Activated CD8-positive, alpha-beta memory T cell treated with anti-CD3 and anti-CD28 coated beads for 4 hours (primary cell): ENCODE measurements around the gene PTHLH.

Experiments
- DNase-seq, 2 donors: peaks; one replicate each; pipeline ENCODE4 v3.0.0-alpha.2; 2020; ENCODE audit warnings: low read depth in 2 of 2

PTHLH gene

DNA sequence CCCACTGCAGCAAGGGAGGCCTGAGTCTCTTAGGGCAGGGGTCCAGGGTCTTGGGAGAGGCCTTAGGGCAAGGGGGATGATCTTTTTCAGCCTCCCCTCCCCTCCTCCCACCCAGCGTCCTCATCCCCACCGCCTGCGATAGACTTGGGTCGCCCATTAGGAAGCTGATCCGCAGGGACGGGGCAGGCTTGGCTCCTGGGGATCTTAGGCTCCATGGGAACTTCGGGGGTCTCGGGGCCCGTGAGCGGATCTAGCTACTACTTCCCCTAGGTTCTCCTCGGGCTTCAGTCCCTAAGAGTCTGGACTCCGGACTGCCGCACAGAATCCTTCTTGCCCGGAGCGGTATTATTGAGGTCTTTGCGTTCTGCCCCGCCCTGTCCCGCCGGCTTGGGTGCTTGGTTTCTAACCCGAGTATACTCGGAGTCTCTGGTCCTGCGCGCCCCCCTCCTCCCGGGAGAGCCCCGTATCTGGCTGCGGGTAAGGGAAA is 2.2 kb upstream of the PTHLH start:
- DNase-seq: no peak

DNA sequence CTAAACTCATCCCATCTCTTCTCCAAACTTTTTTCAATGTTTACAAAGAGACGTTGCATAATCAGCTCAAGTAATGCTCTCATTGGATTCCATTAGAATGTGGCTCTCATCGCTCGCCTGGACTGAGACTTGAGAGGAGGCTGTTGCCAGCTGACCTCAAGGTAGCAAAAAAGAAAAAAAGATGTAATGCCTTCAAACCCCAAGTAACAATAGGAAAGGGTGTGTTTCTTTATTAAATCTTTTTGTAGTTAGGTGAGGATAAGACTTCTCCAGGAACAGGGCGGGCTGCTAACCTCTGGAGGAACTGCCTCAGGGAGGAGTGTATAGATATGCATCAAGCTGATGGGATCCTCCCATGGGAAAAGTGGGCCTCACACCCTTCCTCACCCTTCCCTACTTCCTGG is 956 bp upstream of the PTHLH start:
- no peak for DNase-seq

DNA sequence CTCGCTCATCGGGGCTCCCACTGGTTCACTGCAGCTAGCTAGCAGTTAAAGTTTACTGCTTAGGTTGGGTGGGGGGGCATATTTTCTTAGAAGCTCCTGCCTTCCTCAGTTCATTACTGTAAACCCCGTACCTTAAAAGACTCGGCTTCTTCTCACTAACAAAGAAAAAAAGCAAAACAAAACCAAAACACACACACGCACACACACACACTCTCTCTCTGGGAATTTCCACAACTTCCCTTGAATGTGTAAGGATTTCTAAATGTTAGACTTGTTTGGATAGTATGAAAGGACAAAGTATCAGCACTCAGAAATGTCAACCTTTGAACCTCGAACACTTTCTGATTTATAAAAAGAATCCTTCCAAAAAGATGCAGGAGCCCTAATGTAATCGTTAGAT is 927 bp downstream of the PTHLH start:
- DNase-seq: no peak

DNA sequence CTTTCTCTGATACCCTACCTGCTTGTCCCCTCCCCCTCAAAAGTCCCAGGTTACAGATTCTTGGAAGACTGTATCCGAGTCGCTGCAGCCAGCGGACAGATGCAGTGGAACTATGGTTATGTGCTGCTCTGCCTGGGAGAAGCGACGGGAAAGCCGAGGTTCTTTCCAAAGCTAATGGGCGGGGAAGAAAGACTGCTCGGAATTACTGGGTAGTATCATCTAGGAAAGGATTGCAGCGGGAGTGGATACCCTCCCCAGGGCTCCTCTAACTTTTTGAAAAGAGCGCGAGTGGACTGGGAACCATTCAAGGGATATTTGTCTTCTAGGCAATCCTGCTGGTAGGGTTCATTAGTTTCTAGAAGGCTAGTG is 1.4 kb downstream of the PTHLH start:
- no peak for DNase-seq

DNA sequence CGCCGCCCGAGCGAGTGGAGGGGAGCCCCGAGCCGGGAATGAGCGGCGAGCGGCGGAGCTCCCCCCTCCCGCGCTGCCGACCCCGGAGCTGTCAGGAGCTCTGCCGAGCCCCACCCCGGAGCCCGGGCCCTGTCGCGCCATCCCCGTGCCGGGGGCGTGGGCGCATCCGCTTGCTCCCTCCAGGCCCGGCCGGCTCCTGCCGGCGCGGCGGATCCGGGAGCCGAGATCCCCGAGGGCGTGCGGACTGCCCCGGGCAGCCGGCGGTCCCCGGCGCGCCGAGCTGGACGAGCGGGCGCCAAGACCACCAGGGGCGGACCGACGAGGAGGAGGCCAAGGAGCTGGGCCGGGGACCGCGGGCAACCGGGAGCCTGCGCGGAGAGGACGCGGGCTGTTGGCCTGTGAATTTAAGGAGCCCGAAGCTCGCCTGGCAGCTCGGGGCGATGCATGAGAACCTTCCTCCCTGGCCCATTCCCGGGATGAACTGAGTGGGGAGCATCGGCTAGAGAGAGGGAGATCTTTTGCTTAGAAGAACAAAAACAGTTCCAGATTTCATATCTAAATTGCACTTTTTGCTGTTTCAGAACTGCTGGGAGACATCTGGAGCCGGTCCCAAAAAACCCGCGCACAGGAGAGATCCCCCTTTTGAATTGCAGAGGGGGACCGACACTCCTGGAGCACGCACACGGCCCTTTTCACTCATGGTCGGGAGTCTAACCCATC is 2.0 kb downstream of the PTHLH start:
- no peak for DNase-seq

DNA sequence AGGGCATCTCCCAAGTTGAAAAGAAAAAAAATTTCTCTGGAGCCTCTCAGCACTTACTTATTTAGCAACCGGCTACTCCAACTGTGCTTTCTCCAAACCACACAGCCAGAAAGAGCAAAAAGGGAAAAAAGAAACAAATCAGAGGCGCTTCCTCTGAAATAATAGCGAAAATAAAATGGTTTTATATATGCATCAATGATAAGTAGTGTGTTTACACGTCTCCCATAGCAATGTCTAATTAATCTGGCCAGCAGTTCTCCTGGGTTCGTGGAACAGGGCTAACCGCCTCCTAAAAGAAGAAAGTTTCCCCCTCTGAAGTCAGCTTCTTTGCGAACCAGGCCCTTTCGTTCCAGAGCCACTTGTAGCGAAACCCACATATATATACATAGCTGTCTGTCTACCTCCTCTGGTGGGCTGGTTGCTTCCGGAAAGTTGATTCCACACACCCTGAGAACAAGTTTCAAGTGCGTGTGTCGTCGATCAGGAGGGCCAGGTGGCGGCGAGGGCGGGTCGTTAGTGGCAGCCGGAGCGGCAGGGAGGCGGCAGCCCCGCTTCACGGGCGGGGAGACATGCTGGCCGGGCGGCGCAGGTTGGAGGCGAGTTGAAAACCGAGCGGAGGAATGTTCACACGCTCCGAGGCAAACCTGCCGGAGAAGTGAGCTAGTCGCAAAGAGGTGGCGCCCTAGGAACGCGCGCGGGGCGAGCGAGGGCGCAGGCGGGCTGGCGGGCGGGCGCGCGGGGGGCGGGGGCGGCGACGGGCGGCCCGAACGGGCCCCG is 2.7 kb downstream of the PTHLH start:
- peak in 1 of 2 donors; percentile 7 for DNase-seq

DNA sequence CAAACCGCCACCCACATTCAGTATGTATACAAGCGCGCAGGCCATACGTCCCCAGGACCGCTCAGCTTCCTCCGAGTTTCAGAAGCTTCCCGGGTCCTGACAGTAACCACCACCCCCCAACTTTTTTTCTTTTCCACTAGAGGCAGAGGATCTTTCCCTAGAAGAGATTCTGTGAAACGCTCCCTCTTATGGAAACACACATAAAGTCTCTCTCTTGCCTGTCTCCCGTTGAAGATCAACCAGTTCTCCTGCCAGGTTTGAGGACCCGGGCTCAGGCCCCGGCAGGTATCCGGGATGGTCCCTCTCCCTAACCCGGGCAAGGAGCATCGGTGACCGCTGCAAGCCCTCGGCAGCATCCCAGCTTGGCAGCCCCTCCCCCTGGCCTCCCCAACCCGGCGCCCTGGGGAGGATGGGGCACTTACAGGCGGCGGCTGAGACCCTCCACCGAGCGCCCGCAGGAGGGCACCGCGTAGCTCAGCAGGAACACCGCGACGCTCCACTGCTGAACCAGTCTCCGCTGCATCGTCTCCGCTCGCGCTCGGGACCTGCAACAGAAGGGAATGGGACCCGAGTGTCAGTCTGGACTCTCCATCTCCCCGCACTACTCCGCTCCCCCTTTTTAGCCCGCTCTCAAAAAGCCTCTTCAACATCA is 3.4 kb downstream of the PTHLH start:
- no peak for DNase-seq

DNA sequence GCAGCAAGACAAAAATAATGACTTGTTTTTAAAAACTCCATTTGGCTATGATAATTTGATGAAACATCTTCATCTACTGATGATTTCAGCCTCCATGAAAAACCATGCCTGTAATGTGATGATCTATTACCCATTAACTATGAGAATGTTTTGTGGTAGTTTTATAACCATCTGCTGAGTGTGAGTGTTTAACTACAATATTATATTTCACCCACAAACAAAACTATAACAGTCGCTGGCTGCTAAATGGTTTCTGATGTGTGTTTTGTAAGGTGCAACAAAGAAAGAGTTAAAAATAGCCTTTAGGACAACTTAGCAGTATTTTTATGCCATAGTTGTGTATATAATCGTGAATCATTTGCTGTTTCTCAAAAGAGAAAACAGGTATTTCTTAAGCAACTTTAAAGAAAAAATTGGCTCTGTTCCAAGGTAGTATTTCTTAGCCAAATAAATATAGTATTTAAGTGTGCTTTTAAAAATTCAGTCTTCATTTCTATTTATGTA is 4.9 kb downstream of the PTHLH start:
- DNase-seq: no peak

DNA sequence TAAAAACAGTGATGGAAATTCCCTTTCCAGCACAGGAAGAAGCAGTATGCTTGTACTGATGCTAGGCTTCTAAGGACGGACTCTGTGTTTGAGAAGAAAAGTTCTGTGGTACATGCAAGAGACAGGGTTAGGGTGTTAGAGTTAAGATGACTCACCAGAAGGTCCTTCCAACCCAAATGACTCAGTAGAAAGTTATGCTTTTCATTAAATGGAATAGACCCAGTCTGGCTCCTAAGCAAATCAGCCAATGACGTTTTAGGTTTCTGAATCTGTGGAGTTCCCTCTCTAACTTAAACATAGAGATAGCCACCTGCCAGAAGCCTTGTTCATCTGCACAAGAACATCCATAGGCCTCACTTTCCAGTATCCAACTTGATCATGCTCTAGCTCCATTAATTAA is 5.7 kb downstream of the PTHLH start:
- no peak for DNase-seq

DNA sequence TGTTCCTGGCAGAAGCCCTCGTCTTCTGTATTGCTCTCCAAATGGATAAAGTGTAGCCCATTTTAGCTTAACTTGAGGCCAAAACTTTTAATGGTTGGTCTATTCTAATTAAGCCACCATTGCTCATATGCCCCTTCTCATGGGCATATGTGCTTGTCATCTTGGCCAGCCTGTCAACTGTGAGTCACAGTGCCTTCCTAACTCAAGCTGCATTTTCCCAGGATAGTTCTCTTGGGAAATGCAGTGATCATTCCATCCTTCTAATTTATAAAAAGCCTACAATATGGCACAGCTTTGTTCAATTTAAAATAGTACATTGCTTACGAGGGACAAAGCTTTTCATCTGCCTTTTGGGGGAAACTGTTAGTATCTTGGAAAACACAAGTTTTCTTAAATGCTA is 6.6 kb downstream of the PTHLH start:
- no peak for DNase-seq

DNA sequence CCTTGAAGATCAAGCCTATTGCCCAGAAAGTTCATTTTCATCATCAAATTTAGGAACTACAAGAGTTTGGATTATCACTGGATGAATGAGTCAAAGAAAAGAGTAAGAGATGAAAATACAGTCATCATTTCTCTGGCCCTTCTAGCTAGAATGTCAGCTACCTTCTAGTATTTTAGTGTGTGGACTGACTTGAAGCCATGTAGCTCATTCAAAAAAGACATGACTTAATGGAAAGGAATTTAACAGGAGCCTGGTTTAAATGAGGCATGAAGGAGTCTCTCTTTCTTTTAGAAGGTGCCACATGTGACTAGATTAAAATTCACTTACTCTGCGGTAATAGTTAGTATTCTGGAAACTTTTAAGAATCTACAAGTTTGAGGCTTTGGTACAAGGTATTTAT is 7.1 kb downstream of the PTHLH start:
- DNase-seq: no peak

DNA sequence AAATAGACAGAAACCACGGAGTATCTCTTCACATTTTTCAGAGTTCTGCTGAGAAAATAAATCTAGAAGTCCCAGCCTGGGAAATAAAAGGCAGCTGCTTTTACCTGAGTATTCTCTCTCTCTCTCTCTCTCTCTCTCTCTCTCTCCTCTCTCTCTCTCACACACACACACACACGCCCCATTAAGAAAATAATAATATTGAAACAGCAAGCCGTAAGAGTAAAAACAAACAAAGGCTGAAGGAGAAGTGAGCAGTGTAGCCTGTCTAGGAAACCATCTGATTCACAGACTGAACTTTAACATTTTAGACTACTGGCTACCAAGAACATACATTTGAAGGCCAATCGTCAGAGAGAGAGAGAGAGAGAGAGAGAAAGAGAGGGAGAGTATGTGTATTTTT is 8.4 kb downstream of the PTHLH start:
- DNase-seq: no peak

DNA sequence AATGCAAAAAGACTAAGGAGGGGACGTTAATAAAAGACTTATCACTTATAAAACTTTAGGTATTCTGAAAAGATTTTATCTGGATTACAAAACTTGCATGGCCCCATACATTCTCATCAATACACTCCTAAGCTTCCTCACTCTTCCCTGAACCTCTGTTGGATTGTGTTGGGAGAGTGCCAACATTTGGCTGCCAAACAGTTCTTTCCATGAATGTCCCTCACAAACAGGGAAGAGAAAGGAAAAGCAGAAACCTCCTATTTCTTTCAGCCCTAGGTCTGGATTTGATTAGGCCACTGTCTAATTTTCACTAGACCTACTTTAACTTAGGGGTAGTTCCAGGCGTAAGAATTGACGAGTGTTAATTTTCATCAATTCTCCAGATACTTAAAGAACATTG is 11.7 kb downstream of the PTHLH start:
- DNase-seq: no peak

DNA sequence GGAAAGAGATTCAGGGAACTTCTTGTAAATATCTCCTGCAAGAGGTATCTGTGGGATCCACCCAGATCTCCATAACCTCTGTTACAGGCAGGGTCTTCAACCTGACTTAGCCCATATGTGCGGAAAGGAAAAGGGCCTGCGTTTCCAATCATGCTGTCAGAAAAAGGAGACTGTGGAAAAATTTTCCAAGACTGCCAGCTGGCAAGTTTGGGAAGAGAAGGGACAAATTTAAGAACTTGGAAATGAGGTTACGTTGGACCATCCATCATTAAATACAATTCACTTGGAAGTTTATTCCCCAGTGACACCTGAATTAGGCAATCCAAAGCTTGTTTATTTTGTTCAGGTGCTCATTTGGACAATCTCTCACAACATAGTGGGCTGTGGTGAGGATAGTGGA is 13.9 kb downstream of the PTHLH start:
- no peak for DNase-seq

DNA sequence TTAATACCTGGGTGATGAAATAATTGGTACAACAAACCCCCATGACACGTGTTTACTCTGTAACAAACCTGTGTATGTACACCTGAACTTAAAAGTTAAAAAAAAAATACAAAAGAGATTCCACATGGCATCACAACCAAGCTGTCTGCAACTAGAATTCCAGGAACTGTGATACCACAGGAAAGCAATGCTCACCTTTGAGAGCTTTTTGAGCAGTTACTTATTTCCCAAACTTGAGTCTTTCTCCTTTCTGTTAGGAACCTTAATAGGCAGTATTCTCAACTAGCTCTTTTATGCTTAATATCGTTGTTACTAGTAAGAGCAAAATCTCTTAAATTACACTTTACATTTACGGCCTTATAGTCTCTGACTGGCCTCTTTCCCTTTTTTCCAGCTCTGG is 15.2 kb downstream of the PTHLH start:
- DNase-seq: no peak

DNA sequence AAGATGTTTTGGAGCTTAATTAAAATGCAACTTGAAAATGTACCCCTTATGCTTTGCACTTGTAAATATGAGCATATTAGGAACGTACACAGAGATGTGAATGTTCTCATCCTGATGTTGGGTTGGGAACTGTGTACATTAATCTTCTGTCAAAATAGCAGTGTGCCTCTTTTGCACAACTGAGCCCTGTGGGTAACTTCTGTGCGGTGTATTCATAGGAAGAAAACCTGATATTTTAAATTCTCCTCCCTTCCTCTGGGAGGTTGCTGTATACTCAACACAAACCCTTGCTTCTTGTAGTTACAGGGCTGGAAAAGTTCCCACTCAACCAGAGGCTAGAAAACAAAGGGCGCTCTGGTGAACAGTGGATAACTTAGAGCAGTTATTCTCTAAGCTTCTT is 18.7 kb downstream of the PTHLH start:
- DNase-seq: no peak

DNA sequence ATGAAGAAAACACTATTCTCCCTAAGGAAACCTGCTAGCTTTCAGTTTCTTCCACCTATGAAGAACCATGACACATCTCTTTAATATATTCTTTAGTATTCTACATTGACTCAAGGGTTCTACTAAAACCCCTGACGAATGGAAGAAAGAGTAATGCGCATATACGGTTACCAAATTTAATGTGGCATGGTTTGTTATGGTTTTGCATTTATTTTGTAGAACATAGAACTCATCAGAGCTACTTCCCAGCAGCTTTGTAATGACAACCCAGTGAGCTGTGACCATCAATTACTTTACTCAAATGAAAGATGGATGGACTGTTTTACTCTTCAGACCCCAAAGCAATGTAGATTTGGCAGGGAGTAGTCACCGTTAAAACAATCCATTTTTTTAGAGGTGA is 19.2 kb downstream of the PTHLH start:
- DNase-seq: no peak

DNA sequence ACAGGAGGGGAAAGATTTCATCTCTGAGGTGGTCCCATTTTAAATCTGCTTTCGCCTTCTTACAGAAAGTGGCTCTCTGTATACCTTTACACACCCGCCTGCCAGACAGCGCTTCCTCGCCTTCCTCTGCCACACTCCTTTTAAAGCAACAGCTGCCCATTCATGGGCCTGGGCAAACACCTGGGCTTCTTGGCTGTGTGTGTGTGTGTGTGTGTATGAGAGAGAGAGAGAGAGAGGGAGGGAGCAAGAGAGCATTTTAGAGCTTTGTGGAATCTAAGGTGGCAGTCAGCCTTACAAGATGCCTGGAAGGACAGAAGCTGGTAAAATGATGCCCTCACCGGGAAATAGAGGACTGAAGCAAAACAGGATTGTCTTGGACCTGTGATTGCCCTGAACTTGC is 20.0 kb downstream of the PTHLH start:
- no peak for DNase-seq

DNA sequence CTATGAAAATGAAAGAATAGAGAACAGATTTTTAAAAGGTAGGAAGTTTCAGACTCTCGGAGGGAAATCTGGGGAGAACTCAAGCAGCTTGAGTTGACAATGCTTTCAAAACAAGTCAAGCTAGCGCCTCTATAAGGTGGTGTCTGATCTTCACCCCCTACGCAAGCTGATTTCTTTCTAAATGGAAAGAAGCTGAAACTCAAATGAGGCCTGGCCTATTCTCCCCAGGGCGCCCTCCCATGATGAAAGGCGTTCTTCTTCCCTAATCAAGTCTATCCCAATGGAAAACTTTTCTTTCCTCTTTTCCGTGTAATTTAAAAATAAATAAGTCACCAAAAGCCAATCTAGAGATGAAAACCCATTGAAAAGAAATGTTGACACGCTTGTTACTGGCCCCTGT is 20.6 kb downstream of the PTHLH start:
- DNase-seq: no peak

DNA sequence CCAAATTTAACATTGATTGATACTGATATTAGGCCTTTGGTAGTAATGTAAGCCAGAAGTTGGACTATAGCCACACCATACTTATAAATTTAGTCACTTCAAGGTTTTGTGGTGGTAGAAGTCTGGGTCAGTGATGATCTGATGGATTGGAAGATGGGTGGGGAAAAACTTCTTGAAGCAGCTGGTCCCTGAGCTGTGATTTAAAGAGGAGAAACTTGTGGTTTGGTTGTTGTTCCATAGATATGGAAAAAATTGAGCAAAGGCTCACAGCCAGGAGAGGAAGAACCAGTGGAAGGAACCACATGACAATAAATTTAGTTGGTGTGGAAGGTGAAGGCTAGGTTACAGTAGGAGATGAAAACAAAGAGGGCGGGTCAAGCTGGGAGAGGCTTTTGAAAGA is 26.1 kb downstream of the PTHLH start:
- DNase-seq: no peak

DNA sequence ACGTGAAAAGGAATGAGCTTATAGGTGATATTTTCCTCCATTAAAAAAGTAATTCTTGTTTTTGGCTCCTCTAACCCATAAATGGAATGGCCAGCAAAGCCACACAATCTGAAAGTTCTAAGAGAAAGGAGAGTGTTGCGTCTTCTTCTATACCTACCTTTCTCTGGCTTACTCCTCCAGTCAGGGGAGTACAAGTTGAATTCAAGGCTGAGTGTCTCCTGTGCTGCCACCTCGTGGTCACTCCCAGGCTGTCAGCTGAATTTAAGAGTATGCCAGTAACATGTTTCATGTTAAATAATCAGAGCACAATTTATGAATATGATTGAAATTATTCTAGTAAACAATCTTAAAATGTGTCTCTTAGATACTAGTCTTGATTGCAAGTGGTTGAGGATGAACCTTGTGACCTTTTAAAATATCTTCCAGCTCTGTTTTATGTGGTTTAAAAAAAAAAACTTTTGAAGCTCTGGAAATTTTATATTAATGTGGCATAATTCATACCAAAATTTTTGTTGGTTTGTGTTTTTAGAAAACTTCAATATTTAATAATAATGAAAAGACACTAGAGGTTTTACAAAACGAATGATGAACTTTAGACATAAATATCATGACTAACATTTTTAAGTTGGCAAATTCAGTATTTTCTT is 31.7 kb downstream of the PTHLH start:
- peak; percentile 37 to 51 for DNase-seq

DNA sequence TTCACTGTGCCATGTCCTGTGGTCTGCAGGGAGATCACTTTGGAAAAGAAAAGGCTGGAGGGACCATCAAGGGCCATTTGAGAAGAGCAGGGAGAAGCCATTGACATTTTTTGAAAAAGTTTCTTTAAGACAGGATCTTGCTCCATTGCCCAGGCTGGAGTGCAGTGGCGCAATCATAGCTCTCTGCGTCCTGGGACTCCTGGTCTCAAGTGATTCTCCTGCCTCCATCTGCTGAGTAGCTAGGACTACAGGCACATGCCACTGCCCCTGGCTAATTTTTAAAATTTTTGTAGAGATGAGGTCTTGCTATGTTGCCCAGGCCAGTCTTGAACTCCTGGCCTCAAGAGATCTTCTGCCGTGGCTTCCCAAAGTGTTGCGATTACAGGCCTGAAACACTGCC is 32.3 kb downstream of the PTHLH start:
- DNase-seq: no peak
